HG02973 (cell line): ENCODE measurements around the gene DNHD1.

Experiments used
- ATAC-seq: cut with Tn5 transposase; IDR thresholded peaks from one replicate; pipeline ENCODE4 v1.9.1; 2021; ENCODE audit warnings: moderate library complexity; ENCODE audit not compliant: unreplicated experiment

Gene DNHD1

GRCh38 chr11:6563121-6563619 is 66.1 kb downstream of the DNHD1 start:
- no peak for ATAC-seq

- no peak for ATAC-seq
Measured at GRCh38 chr11:6563667-6564066, 66.6 kb downstream of the DNHD1 start.

- ATAC-seq = no peak
Measured at GRCh38 chr11:6565325-6565724, 68.2 kb downstream of the DNHD1 start.

GRCh38 chr11:6565988-6566703 is 69.1 kb downstream of the DNHD1 start:
- ATAC-seq = no peak

GRCh38 chr11:6566704-6567370 is 69.8 kb downstream of the DNHD1 start:
- no peak for ATAC-seq

GRCh38 chr11:6567371-6567745 is 70.3 kb downstream of the DNHD1 start:
- no peak for ATAC-seq

- ATAC-seq = no peak
Measured at GRCh38 chr11:6568191-6568918, 71.3 kb downstream of the DNHD1 start.

- no peak for ATAC-seq
Measured at GRCh38 chr11:6569706-6570105, 72.6 kb downstream of the DNHD1 start.

GRCh38 chr11:6570691-6571427 is 73.8 kb downstream of the DNHD1 start:
- no peak for ATAC-seq

- ATAC-seq = no peak
Measured at GRCh38 chr11:6571434-6572008, 74.4 kb downstream of the DNHD1 start.

- no peak for ATAC-seq
Measured at GRCh38 chr11:6572215-6572614, 75.1 kb downstream of the DNHD1 start.

- ATAC-seq = no peak
Measured at GRCh38 chr11:6574816-6575715, 78.0 kb downstream of the DNHD1 start.

- ATAC-seq = no peak
Measured at GRCh38 chr11:6576471-6577373, 79.6 kb downstream of the DNHD1 start.

- ATAC-seq = no peak
Measured at GRCh38 chr11:6578134-6578533, 81.1 kb downstream of the DNHD1 start.

GRCh38 chr11:6579681-6580080 is 82.6 kb downstream of the DNHD1 start:
- ATAC-seq = no peak

- ATAC-seq = no peak
Measured at GRCh38 chr11:6583584-6583983, 86.5 kb downstream of the DNHD1 start.

GRCh38 chr11:6584528-6584927 is 87.4 kb downstream of the DNHD1 start:
- ATAC-seq = no peak

- ATAC-seq = no peak
Measured at GRCh38 chr11:6586434-6587359, 89.6 kb downstream of the DNHD1 start.
